Fibroblast of mammary gland (primary cell): Measurements from ENCODE around the gene TSSK2.
"Not testable (repeated sequence)": the region's sequence is repeated elsewhere in the genome, so short reads cannot be mapped to it uniquely, and the experiment has no call there.

Source experiments
- DNase-seq: peaks from one replicate; pipeline ENCODE4 v3.0.0-alpha.2; 2010; ENCODE audit warnings: low read depth
- H3K4me3 ChIP-seq: 2 replicates; pipeline ENCODE4 v1.5.1; 2011; ENCODE audit warnings: low read depth, mild to moderate bottlenecking, low read length, moderate library complexity; ENCODE audit not compliant: control insufficient read depth
- CTCF ChIP-seq: conservative IDR thresholded peaks from 2 replicates; pipeline ENCODE4 v1.5.1; 2011; ENCODE audit warnings: low read depth, low read length, inconsistent platforms; ENCODE audit not compliant: control insufficient read depth, insufficient read depth

TSSK2 gene

GRCh38 chr22:19130959-19131684, at the start of gene TSSK2:
TSSK2 (plus strand) TSS chr22:19131308; CDS start chr22:19131400, 92 bp downstream.
- H3K4me3 ChIP-seq: no peak within 1 kb of the TSS
- no peak for DNase-seq
- no peak for TF ChIP-seq CTCF

GRCh38 chr22:19081351-19081750, 49.8 kb upstream of the TSSK2 start:
- DNase-seq: no peak
- H3K4me3 ChIP-seq: no peak overlapping the region
- no peak for TF ChIP-seq CTCF

- H3K4me3 ChIP-seq: no peak overlapping the region
- TF ChIP-seq CTCF: no peak
Measured at GRCh38 chr22:19082101-19082500, 49.0 kb upstream of the TSSK2 start.

GRCh38 chr22:19082793-19083192, 48.3 kb upstream of the TSSK2 start:
- DNase-seq: no peak
- no peak for TF ChIP-seq CTCF

More at GRCh38 chr22:19082101-19082500, 49.0 kb upstream of the TSSK2 start:
- DNase-seq: no peak

GRCh38 chr22:19084126-19084525, 47.0 kb upstream of the TSSK2 start:
- not testable (repeated sequence) for H3K4me3 ChIP-seq, DNase-seq

More at GRCh38 chr22:19082793-19083192, 48.3 kb upstream of the TSSK2 start:
- H3K4me3 ChIP-seq: no peak overlapping the region

GRCh38 chr22:19084586-19084985, 46.5 kb upstream of the TSSK2 start:
- not testable (repeated sequence) for H3K4me3 ChIP-seq, DNase-seq

- TF ChIP-seq CTCF: peak; percentile 50
- H3K4me3 ChIP-seq: no peak overlapping the region
- peak; percentile 43 for DNase-seq
Measured at GRCh38 chr22:19085233-19085718, 45.8 kb upstream of the TSSK2 start.

GRCh38 chr22:19086417-19086816, 44.7 kb upstream of the TSSK2 start:
- TF ChIP-seq CTCF: no peak
- H3K4me3 ChIP-seq: no peak overlapping the region
- DNase-seq: no peak
